SK-N-SH (cell line): ENCODE results near the gene SPTLC2.

Experiments
- EP300 ChIP-seq, 2 experiments: IDR thresholded peaks; 2 replicates each; pipeline versions ENCODE4 v1.4.0 to v1.6.1; 2012; ENCODE audit warnings: borderline replicate concordance in 1 of 2, low read depth in 1 of 2, low read length in 1 of 2
- FOXM1 ChIP-seq: IDR thresholded peaks from 2 replicates; pipeline ENCODE4 v1.4.0; 2012; ENCODE audit warnings: low read depth, mild to moderate bottlenecking
- NFIC ChIP-seq: IDR thresholded peaks from 2 replicates; pipeline ENCODE4 v1.4.0; 2012; ENCODE audit warnings: borderline replicate concordance
- NRF1 ChIP-seq: IDR thresholded peaks from 2 replicates; pipeline ENCODE4 v1.6.1; 2012; ENCODE audit warnings: low read depth, mild to moderate bottlenecking, low read length
- POLR2AphosphoS5 ChIP-seq: IDR thresholded peaks from 2 replicates; pipeline ENCODE4 v1.6.1; 2012; ENCODE audit warnings: low read depth, low read length
- RAD21 ChIP-seq: IDR thresholded peaks from 2 replicates; pipeline ENCODE4 v1.6.1; 2012; ENCODE audit warnings: mild to moderate bottlenecking, low read length
- TAF1 ChIP-seq: IDR thresholded peaks from 2 replicates; pipeline ENCODE4 v1.6.1; 2012; ENCODE audit warnings: low read depth, mild to moderate bottlenecking, low read length, moderate library complexity, borderline replicate concordance
- TEAD4 ChIP-seq: IDR thresholded peaks from 2 replicates; pipeline ENCODE4 v1.4.0; 2012; ENCODE audit warnings: mild to moderate bottlenecking, borderline replicate concordance; ENCODE audit not compliant: insufficient read depth
- TF ChIP-seq, protein P1 (sequence below): fragments of 200-600 bp; sonication (generic); IDR thresholded peaks from 2 replicates; pipeline ENCODE4 v1.6.1; 2017; ENCODE audit warnings: antibody characterized with exemption, mild to moderate bottlenecking, moderate library complexity
- TF ChIP-seq, protein P2 (sequence below): IDR thresholded peaks from 2 replicates; pipeline ENCODE4 v1.4.0; 2012; ENCODE audit warnings: low read depth, borderline replicate concordance
- TF ChIP-seq, protein P3 (sequence below): fragments of 150-350 bp; IDR thresholded peaks from 2 replicates; pipeline ENCODE4 v1.6.1; 2017; ENCODE audit warnings: antibody characterized with exemption, low read length, low read depth, borderline replicate concordance

DNA sequence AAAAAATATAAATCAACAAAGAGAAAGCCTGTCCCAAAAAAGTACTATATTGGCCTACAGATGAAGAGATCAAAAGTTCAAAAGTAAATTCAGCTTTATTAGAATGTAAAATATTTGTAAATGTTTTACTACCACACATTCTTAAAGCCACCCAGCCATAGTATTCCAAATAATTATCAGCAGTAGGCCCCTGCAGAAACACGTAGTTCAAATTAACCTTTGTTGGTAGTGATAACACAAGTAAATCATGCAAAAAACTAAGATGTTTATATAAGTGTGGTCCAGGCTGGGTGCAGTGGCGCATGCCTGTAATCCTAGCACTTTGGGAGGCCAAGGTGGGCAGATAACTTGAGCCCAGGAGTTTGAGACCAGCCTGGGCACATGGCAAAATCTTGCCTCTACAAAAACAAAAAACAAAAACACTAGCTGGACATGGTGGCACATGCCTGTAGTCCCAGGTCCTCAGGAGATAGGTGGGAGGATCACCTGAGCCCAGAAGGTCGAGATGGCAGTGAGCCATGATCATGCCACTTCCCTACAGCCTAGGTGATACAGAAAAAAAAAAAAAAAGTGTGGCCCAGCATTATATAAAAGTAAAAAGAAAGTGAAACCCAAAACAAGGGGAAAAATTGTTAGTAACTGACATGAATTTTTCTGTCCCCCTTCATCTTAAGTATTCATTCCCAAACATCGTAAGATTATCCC lies 17.9 kb downstream of the SPTLC2 start:
- TF ChIP-seq, protein P1, sequence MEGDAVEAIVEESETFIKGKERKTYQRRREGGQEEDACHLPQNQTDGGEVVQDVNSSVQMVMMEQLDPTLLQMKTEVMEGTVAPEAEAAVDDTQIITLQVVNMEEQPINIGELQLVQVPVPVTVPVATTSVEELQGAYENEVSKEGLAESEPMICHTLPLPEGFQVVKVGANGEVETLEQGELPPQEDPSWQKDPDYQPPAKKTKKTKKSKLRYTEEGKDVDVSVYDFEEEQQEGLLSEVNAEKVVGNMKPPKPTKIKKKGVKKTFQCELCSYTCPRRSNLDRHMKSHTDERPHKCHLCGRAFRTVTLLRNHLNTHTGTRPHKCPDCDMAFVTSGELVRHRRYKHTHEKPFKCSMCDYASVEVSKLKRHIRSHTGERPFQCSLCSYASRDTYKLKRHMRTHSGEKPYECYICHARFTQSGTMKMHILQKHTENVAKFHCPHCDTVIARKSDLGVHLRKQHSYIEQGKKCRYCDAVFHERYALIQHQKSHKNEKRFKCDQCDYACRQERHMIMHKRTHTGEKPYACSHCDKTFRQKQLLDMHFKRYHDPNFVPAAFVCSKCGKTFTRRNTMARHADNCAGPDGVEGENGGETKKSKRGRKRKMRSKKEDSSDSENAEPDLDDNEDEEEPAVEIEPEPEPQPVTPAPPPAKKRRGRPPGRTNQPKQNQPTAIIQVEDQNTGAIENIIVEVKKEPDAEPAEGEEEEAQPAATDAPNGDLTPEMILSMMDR, result no peak
- TF ChIP-seq, protein P2, sequence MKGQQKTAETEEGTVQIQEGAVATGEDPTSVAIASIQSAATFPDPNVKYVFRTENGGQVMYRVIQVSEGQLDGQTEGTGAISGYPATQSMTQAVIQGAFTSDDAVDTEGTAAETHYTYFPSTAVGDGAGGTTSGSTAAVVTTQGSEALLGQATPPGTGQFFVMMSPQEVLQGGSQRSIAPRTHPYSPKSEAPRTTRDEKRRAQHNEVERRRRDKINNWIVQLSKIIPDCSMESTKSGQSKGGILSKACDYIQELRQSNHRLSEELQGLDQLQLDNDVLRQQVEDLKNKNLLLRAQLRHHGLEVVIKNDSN, result no peak
- TF ChIP-seq RAD21 (no peak), NRF1 (no peak), TEAD4 (no peak), POLR2AphosphoS5 (no peak), TAF1 (no peak), EP300 (IDR thresholded peaks at IDR 0.05; ENCODE audit: borderline replicate concordance in 1 of 2, low read depth in 1 of 2, low read length in 1 of 2) (no peak), NFIC (no peak), FOXM1 (no peak)
- TF ChIP-seq, protein P3, sequence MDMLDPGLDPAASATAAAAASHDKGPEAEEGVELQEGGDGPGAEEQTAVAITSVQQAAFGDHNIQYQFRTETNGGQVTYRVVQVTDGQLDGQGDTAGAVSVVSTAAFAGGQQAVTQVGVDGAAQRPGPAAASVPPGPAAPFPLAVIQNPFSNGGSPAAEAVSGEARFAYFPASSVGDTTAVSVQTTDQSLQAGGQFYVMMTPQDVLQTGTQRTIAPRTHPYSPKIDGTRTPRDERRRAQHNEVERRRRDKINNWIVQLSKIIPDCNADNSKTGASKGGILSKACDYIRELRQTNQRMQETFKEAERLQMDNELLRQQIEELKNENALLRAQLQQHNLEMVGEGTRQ, result no peak
